Endothelial cell of umbilical vein (primary cell): ENCODE data around the gene CHCHD3. TPM values are rescaled to one million over a fixed set of nuclear protein-coding genes. Genes with fewer than 3 reads are reported as not detected.

Experiments
- BruUV-seq: library from RNA; stranded (reverse); fragments of 400-500 nt; replicated peaks from 2 replicates; lab custom pipeline; 2021; lab: Mats Ljungman, UMichigan
- CTCF ChIA-PET: fragments of 300-600, 350-600 bp; sonication (Branson Sonifier 250); formaldehyde crosslinking; loops from one replicate; lab custom pipeline; 2021; ENCODE audit warnings: antibody characterized with exemption, inconsistent platforms; lab: Charles Lee
- POLR2A ChIA-PET: fragments of 300-600, 350-600 bp; sonication (Branson Sonifier 250); formaldehyde crosslinking; loops from one replicate; lab custom pipeline; 2021; ENCODE audit warnings: antibody characterized with exemption, inconsistent platforms; lab: Charles Lee
- DNase-seq: peaks from one replicate; pipeline ENCODE4 v3.0.0-alpha.2; 2011; ENCODE audit warnings: low read depth, low spot score
- FAIRE-seq: peaks from 2 replicates; lab custom pipeline; 2011; peaks lifted over from hg19 to GRCh38; lab: Jason Lieb, UNC
- H2AFZ ChIP-seq: 2 replicates; pipeline ENCODE4 v1.6.0; 2012; ENCODE audit warnings: low read depth, low read length, control low read depth, inconsistent platforms
- H3K27ac ChIP-seq: 2 replicates; pipeline ENCODE4 v1.5.1; 2011; ENCODE audit warnings: low read depth, mild to moderate bottlenecking, control low read depth, low read length, moderate library complexity; ENCODE audit not compliant: insufficient read depth
- H3K27me3 ChIP-seq, 2 experiments: 2 replicates each; pipeline versions ENCODE4 v1.6.0 to v1.6.1; 2011; ENCODE audit warnings: low read length in 2 of 2, mixed read lengths in 1 of 2; ENCODE audit not compliant: control insufficient read depth in 2 of 2, insufficient read depth in 2 of 2
- H3K36me3 ChIP-seq, 2 experiments: 2 replicates in 1 of 2; 3 replicates in 1 of 2; pipeline ENCODE4 v1.5.1; 2011; ENCODE audit warnings: low read length in 2 of 2, mild to moderate bottlenecking in 1 of 2, moderate library complexity in 1 of 2; ENCODE audit not compliant: control insufficient read depth in 2 of 2, insufficient read depth in 2 of 2; ENCODE audit errors: extremely low read depth in 1 of 2
- H3K4me1 ChIP-seq: 3 replicates; pipeline ENCODE4 v1.5.1; 2011; ENCODE audit warnings: mild to moderate bottlenecking, low read length; ENCODE audit not compliant: control insufficient read depth, insufficient read depth; ENCODE audit errors: extremely low read depth
- H3K4me2 ChIP-seq: 2 replicates; pipeline ENCODE4 v1.6.1; 2011; ENCODE audit warnings: low read length, control low read depth, mixed read lengths; ENCODE audit not compliant: insufficient read depth
- H3K4me3 ChIP-seq, 3 experiments: fragments of 200-600 bp in 1 of 3; sonication (generic), shearing (Covaris generic) in 1 of 3; replicated peaks in 1 of 3; 2 replicates each; pipeline ENCODE4 v1.5.1; 2011 to 2016; ENCODE audit warnings: control low read depth in 3 of 3, low read length in 3 of 3, mild to moderate bottlenecking in 2 of 3, inconsistent platforms in 1 of 3, low read depth in 1 of 3, moderate library complexity in 1 of 3; ENCODE audit not compliant: insufficient read depth in 1 of 3
- H3K79me2 ChIP-seq: 2 replicates; pipeline ENCODE4 v1.6.0; 2012; ENCODE audit warnings: low read length, inconsistent platforms; ENCODE audit not compliant: control insufficient read depth, insufficient read depth
- H3K9ac ChIP-seq: replicated peaks from 2 replicates; pipeline ENCODE3; 2011; ENCODE audit warnings: low read length, control low read depth; ENCODE audit not compliant: insufficient read depth; ENCODE audit errors: extremely low read depth
- H3K9me1 ChIP-seq: replicated peaks from 3 replicates; pipeline ENCODE4 v1.6.0; 2011; ENCODE audit warnings: mild to moderate bottlenecking, low read length; ENCODE audit not compliant: control insufficient read depth, insufficient read depth; ENCODE audit errors: extremely low read depth
- H3K9me3 ChIP-seq: replicated peaks from 2 replicates; pipeline ENCODE4 v1.5.1; 2012; ENCODE audit warnings: low read length, inconsistent platforms; ENCODE audit not compliant: control insufficient read depth, insufficient read depth
- H4K20me1 ChIP-seq: replicated peaks from 2 replicates; pipeline ENCODE3; 2011; ENCODE audit warnings: mild to moderate bottlenecking, low read length; ENCODE audit not compliant: control insufficient read depth, insufficient read depth; ENCODE audit errors: extremely low read depth
- CTCF ChIP-seq, 2 donors: IDR thresholded peaks; 1 replicate in 1 of 2; 2 replicates in 1 of 2; pipeline ENCODE4 v1.5.1; 2011; ENCODE audit warnings: low read length in 2 of 2, mild to moderate bottlenecking in 2 of 2, moderate library complexity in 2 of 2, control low read depth in 1 of 2, inconsistent platforms in 1 of 2, low read depth in 1 of 2; ENCODE audit not compliant: insufficient read depth in 1 of 2; ENCODE audit errors: extremely low read depth in 1 of 2
- EZH2 ChIP-seq: IDR thresholded peaks from 2 replicates; pipeline ENCODE4 v1.6.1; 2012; ENCODE audit warnings: borderline replicate concordance, low read depth, mild to moderate bottlenecking, moderate library complexity, low read length, inconsistent platforms; ENCODE audit not compliant: severe bottlenecking
- FOS ChIP-seq: IDR thresholded peaks from 2 replicates; pipeline ENCODE4 v1.6.1; 2011; ENCODE audit warnings: mild to moderate bottlenecking, low read length, moderate library complexity, borderline replicate concordance; ENCODE audit not compliant: insufficient read depth
- GATA2 ChIP-seq: IDR thresholded peaks from 2 replicates; pipeline ENCODE4 v1.7.0; 2011; ENCODE audit warnings: low read depth, mild to moderate bottlenecking, moderate library complexity, mixed read lengths, low read length; ENCODE audit not compliant: insufficient read length, insufficient read depth
- JUN ChIP-seq: IDR thresholded peaks from 2 replicates; pipeline ENCODE4 v1.6.1; 2011; ENCODE audit warnings: borderline replicate concordance, low read depth; ENCODE audit not compliant: insufficient read length, insufficient read depth
- MAX ChIP-seq: IDR thresholded peaks from 2 replicates; pipeline ENCODE4 v1.6.1; 2011; ENCODE audit not compliant: insufficient read depth, insufficient read length
- MYC ChIP-seq: IDR thresholded peaks from one replicate; pipeline ENCODE4 v1.6.1; 2011; ENCODE audit warnings: mild to moderate bottlenecking, low read depth, low read length
- POLR2A ChIP-seq: IDR thresholded peaks from 2 replicates; pipeline ENCODE4 v1.6.1; 2012; ENCODE audit warnings: low read depth, mild to moderate bottlenecking, control low read depth, low read length
- POLR2AphosphoS5 ChIP-seq: IDR thresholded peaks from 2 replicates; pipeline ENCODE4 v1.6.1; 2012; ENCODE audit warnings: low read depth, mild to moderate bottlenecking, control low read depth, low read length, moderate library complexity; ENCODE audit not compliant: insufficient read depth
- dilution Hi-C: fragments of 300-500 bp; cut with MboI; formaldehyde crosslinking; loops from one replicate; pipeline ENCODE4 v1.15.0; 2019; ENCODE audit warnings: low sequenced_read_pairs; ENCODE audit not compliant: extremely low pct_ligation_motif_present
- intact Hi-C: fragments of 100-400 bp; cut with micrococcal nuclease; formaldehyde crosslinking; loops from one replicate; pipeline ENCODE4 v1.10.0; 2022
- polyA plus RNA-seq, 4 experiments: library from polyadenylated mRNA; depleted of rRNA in 3 of 4; stranded (reverse) in 3 of 4; unstranded in 1 of 4; fragments of >200 nt; gene quantifications; 2 replicates each; pipeline versions ENCODE4 v1.2.1 to v1.2.3, GENCODE V29; 2011 to 2012; ENCODE audit warnings: missing spikeins in 1 of 4
- total RNA-seq: library from RNA; stranded (reverse); gene quantifications from 2 replicates; pipeline ENCODE4 v1.2.3, GENCODE V29; 2021

CHCHD3 gene
- total and polyA plus RNA-seq, 2 donors (not counting 3 experiments of a cell fraction or from before 2014, with no cell fraction given) = 22.0 to 63.7 TPM

- ChIA-PET POLR2A (no interaction called here), CTCF (no interaction called here)
- no peak overlapping the region for H3K4me2 ChIP-seq
- no peak for FAIRE-seq
- H2AFZ ChIP-seq = no peak overlapping the region
- no peak overlapping the region for H3K4me3 ChIP-seq
- TF ChIP-seq FOS (no peak), CTCF (IDR thresholded peaks at IDR 0.05; ENCODE audit: extremely low read depth in 1 of 2, insufficient read depth in 1 of 2, low read depth in 1 of 2, low read length in 2 of 2) (no peak), POLR2A (no peak), EZH2 (no peak), GATA2 (no peak), POLR2AphosphoS5 (no peak), JUN (no peak), MAX (no peak), MYC (no peak)
- no TSS peak for BruUV-seq
- no peaks in the 10 kb centered on the region for H3K4me1 ChIP-seq
- H3K9me3 ChIP-seq = no peaks in the 10 kb centered on the region
- no peak overlapping the region for H3K9ac ChIP-seq
- peaks cover 8 to 10% of the 10 kb centered on the region in 2 experiments for H3K27me3 ChIP-seq
- DNase-seq = no peak
- no peaks in the 10 kb centered on the region for H3K9me1 ChIP-seq
- H3K79me2 ChIP-seq = no peaks in the 10 kb centered on the region
- no peak overlapping the region for H3K27ac ChIP-seq
- H3K36me3 ChIP-seq = no peaks in the 10 kb centered on the region
- dilution Hi-C loops = no loop called here
- no peaks in the 10 kb centered on the region for H4K20me1 ChIP-seq
- intact Hi-C loops = no loop called here
These were observed 31.1 kb upstream of the CHCHD3 start for GRCh38 chr7:133112976-133113375.
